GM21360 (cell line): ENCODE measurements around the gene SNRNP27.

Experiments
- ATAC-seq: cut with Tn5 transposase; IDR thresholded peaks from one replicate; pipeline ENCODE4 v1.9.1; 2021; ENCODE audit warnings: mild to moderate bottlenecking, moderate library complexity; ENCODE audit not compliant: unreplicated experiment

The SNRNP27 gene

DNA sequence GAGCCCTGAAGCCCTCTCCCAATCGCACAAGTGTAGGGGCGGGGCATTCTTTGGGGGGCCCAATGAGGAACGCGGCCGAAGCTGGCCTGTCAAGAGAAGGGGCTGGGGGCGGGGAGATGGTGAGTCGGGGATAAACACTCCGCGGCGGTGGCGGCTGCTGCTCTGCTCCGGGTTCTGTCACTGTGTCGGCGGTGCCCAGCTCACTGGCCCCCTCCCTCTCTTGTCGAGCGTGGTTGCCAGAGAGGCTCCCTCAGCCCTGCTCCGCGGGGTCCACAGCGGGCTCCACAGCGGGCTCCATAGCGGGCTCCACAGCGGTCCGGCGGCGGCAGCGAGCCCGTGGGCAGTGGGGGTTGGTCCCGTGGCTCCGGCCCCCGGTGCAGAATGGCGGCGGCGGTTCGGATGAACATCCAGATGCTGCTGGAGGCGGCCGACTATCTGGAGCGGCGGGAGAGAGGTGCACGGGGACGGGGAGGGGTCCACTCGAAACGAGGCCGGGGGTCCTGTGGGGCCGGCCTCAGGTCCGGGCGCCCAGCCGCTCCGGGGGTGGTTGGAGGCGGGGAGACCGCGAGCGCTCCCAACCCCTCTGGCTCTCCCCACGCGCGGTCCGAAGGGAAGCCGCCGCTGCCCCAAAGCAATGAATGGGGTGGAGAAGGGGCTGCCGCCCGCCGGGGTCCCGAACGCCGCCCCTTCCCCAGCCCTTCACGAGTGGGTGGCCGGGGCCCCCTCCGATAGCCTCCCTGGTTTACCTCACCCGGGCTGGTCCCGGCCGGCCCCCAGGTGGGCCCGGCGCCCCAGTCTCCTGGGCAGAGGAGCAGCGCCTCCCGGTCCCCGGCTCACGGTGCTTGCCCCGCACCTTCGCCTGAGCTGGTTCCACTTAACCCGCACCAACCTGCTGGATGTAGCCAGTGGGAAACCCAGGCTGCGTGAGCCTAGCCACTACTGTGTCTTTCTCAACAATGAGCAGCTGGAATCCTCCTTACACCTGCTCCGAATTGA, 21.5 kb downstream of the SNRNP27 start, which contains the start of gene MXD1:
Gene MXD1 (plus strand): TSS at position 160 of the 996 bp plus-strand sequence. CDS start 222 bp downstream, at position 382.
- no peak for ATAC-seq

DNA sequence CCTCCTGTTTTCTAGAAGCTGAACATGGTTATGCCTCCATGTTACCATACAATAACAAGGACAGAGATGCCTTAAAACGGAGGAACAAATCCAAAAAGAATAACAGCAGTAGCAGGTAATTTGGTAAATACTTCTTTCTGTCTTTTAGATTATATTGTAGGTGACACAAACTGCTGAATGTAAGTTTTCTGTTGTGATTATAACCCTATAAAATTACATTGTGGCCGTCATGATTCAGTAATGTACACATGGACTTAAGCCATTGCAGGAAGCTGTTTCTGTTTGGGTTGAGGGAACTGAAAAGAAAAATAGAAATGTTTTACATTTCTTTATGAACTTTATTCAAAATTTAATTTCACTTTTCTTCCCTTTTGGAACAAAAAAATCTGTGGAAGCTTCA, 22.4 kb downstream of the SNRNP27 start:
- ATAC-seq: no peak

DNA sequence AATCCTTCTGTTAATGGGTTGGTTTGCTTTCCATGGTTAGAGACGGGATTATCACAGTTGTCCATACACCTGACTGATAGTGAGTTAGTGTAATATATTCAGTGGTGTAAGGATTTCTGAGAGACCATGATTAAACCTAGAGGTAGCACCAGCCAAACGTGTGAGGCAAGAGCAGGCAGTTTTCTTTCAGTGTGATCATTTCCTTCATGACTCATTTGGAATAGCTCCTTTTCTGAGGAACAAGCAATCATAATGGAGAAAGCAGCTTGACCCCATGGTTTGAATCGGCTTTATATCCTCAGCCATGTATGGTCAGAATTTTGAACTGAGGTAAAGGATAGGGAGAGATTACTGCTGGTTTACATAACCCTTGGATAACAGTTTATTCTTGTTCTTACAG, 24.1 kb downstream of the SNRNP27 start:
- ATAC-seq: no peak

- ATAC-seq: no peak
Observed at GRCh38 chr2:69918401-69918800, 24.6 kb downstream of the SNRNP27 start.

- ATAC-seq: no peak
Observed at GRCh38 chr2:69923116-69923515, 29.4 kb downstream of the SNRNP27 start.

DNA sequence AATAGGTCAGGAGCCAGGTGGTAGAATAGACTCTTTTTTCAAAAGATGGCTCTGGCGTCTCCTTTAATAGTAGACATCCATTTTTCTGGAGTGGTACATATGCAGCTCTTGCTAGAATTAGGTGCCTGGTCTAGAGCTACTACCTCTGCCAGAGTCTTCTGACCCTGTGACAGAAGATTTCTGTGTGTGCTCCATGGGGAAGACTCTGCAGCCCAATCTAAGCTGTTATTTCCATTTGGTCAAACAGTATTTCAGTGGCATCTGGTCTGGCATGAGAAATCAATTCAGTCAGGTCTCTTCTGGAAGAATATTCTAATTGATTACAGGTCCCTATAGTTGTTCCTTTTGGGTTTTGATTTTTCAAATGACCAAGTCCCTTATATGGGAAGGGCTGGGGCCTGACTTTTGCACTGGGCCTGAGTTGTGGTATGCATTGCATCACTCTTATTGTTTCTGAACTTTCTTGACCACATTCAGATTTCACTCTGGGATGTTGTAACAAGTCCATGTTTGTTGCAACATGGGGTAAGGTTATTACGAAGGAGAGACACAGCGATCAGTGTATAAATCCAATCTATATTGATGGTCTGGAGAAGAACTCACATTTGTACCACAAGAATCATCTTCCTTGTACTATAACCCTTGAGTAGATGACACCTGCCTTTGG, 33.2 kb downstream of the SNRNP27 start:
- no peak for ATAC-seq

DNA sequence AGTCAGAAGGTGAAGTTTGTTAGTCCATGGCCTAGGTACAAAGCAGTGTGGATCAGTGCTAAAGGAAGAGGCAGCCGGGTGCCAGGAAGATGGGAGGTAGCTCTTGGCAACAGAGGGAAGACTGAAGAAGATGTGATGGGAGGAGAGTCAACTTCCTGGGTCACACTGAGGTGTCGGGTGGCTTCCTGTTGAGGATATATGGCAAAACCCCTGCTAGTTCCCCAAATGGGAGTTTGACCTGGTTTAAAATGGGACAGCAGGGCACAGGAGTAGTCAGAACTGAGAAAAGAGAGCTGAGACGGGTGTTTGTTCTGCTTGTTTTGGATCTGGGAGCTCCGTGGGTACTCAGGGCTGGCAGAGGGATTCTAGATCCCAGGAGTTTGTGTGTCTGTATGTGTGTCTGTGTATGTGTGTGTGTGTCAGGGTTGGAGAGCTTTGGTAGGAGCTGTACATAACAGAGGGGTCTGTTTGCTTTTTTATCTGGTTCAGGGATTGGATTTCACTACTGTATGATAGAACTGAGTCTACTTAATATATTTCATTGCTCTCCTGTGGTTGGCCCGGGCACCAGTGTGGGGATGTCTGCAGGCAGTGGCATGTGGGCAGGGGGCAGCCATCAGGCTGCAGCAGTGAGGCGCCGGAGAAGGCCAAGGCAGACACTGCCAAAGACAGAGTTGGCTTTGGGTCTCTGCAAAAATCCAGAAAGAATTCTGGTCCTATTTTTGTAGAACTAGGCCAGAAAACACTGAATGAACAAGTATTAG, 38.3 kb downstream of the SNRNP27 start:
- no peak for ATAC-seq

GRCh38 chr2:69932596-69932922, 38.8 kb downstream of the SNRNP27 start:
- ATAC-seq: no peak

DNA sequence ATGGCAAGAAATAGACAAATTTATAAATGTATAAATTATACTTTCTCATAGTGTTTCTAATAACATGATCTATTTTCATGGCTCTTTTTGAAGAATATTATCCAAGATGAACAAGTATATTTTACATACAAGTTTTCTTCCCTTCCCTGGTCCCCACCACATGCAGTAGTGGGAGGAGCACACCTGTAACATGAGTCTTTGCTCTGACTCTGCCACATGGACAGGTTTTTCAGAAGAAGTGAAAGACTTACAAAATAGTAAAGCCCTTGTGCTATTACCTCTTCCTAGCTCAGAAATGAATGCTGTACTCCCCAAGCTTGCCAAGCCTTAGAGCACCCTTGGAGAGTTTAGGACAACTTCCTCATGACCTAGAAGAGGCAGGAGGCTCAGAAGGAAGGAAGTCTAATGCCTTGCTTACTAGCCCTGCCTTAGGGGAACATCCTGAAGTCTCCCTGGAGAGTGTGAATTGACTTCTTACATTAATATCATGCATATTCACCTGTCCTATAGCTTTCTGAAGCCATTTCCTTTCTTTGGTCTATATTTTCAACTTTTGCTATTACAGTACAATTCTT, 39.6 kb downstream of the SNRNP27 start:
- ATAC-seq: no peak

GRCh38 chr2:69933839-69934613, 40.3 kb downstream of the SNRNP27 start:
- no peak for ATAC-seq

DNA sequence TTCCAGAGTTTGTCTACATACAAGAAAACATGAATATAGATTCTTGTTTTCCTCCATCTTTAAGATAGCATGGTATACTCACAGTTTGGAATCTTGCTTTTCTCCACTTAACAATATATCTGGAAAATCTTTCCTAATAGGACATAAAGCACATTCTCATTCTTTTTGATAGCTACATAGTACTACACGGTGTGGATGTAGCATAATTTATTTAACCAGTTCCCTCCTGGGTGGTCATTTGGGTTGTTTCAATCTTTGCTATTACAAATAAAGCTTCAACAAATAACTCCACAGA, 40.8 kb downstream of the SNRNP27 start:
- no peak for ATAC-seq

GRCh38 chr2:69935011-69935410, 41.3 kb downstream of the SNRNP27 start:
- ATAC-seq: no peak

- no peak for ATAC-seq
Observed at GRCh38 chr2:69936906-69937305, 43.1 kb downstream of the SNRNP27 start.

DNA sequence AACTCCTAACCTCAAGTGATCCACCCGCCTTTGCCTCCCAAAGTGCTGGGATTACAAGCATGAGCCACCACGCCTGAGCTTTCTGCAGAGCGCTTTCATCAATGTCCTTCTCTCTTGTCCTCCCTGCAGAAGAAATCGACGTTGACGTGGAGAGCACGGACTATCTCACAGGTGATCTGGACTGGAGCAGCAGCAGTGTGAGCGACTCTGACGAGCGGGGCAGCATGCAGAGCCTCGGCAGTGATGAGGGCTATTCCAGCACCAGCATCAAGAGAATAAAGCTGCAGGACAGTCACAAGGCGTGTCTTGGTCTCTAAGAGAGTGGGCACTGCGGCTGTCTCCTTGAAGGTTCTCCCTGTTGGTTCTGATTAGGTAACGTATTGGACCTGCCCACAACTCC, 44.2 kb downstream of the SNRNP27 start:
- ATAC-seq: no peak

DNA sequence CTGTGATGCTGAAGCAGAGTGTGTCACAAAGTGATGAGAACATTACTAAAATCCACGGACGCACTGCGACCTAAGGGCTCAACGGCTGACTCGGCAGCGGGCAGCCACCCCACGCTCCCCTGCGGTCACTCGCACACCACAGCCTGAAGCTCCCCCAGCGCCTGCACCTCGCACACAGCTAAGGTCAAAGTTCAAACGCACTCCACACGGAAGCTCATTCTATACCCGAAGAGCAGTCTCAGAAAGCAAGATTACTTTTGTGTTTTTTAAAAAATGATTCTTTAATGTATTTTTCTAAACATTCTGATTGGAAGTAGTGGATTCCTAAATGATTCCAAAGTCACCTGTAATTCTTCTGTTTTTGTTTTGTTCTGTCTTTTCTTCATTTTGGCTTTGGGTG, 46.0 kb downstream of the SNRNP27 start:
- ATAC-seq: no peak

- ATAC-seq: no peak
Observed at GRCh38 chr2:69940691-69941090, 46.9 kb downstream of the SNRNP27 start.

DNA sequence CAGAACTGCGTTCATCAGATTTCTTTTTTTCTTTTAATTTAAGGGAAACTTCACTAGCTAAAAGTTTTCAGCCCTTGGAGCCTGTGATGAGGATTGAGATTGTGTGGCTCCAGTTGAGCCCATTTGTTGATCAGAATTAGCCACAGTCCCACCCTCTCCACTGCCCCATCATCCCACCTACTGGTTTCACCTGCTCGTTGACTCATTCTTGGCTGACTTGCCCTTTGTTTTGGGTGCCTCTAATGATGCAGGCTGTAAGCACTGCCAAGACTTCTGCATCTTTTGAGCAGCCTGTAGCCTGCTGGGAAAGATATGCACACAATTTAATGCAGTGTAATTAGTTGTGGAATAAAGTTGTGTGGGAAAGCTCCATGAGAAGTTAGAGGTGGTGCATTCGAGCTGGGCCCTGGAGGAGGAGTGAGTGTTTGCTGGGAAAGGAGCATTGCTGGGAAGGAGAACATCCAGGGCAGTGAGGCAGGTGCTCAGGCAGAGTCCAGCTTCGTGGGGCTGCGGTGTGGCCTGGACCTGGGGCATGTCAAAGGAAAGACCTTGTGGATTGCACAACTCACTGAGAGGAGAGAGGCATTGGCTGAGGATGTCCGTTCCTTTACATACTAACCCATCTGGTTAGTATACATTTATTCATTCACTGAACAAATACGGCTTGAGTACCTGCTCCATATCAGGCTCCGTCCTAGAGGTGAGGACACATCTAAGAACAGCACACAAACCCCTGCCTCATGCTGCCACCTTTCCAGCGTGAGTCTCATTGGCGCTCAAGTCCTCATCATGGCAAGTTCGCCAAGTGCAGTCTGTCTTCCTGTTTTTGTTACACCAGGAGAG, 49.5 kb downstream of the SNRNP27 start:
- no peak for ATAC-seq

DNA sequence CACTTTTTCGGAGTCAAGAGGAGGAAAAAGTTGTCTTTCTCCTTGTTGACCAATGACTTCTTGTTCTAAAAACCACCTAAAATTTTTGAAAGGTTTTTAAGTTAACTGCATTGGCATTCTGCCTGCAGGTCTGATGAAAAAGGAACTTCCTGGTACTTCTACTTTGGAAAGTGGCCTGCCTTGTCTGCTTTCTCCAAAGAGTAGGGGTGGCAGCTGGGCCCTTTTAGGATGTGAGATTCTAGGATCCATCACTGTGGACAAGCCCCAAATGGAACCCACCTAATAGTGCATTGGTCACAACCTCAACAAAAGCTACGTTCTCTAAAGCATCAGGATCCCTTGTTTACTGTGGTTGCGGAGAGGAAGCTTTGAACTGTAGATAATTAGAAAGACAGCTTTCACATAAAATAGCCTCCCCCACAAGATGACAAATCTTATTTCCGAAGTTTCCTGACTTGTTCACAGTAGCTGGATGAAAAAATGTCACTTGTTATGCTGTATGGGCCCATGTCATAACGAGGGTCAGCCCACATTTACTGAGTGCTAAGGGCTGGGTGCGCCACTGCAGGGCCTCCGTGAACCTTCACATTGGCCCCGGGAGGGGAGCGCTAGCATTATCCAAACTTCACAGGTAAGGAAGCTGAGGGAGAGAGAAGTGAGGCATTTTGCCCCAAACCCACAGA, 50.2 kb downstream of the SNRNP27 start:
- ATAC-seq: no peak

GRCh38 chr2:69944756-69945155, 51.0 kb downstream of the SNRNP27 start:
- no peak for ATAC-seq
